Thymus (tissue), 11 donors: Measurements from ENCODE around the gene ATRAID. TPM values are rescaled to one million over a fixed set of nuclear protein-coding genes. Genes with fewer than 3 reads are reported as not detected.

Experiments
- DNase-seq, 9 donors: peaks; one replicate each; pipeline ENCODE4 v3.0.0-alpha.2; 2013; ENCODE audit warnings: low spot score in 9 of 9, low read depth in 6 of 9, missing footprints in 1 of 9
- H3K27ac ChIP-seq, 2 donors: one replicate each; pipeline ENCODE4 v1.5.1; 2013; ENCODE audit warnings: control low read depth in 1 of 2, low read depth in 1 of 2, low read length in 1 of 2, mild to moderate bottlenecking in 1 of 2, moderate library complexity in 1 of 2
- H3K27me3 ChIP-seq, 2 donors: one replicate each; pipeline ENCODE4 v1.5.1; 2013; ENCODE audit warnings: low read length in 1 of 2; ENCODE audit not compliant: control insufficient read depth in 2 of 2, insufficient read depth in 1 of 2
- H3K36me3 ChIP-seq, 2 donors: one replicate each; pipeline ENCODE4 v1.5.1; 2013; ENCODE audit warnings: low read length in 1 of 2, mild to moderate bottlenecking in 1 of 2, moderate library complexity in 1 of 2; ENCODE audit not compliant: control insufficient read depth in 2 of 2, insufficient read depth in 2 of 2
- H3K4me1 ChIP-seq, 2 donors: one replicate each; pipeline ENCODE4 v1.5.1; 2013; ENCODE audit warnings: low read length in 2 of 2; ENCODE audit not compliant: control insufficient read depth in 2 of 2, insufficient read depth in 2 of 2
- H3K4me3 ChIP-seq, 2 donors: one replicate each; pipeline ENCODE4 v1.5.1; 2013; ENCODE audit warnings: low read length in 2 of 2, control low read depth in 1 of 2, mild to moderate bottlenecking in 1 of 2
- H3K9me3 ChIP-seq, 2 donors: one replicate each; pipeline ENCODE4 v1.5.1; 2013; ENCODE audit warnings: low read length in 1 of 2, mild to moderate bottlenecking in 1 of 2; ENCODE audit not compliant: control insufficient read depth in 2 of 2, insufficient read depth in 1 of 2
- WGBS: extraction: QIAGEN DNeasy Blood & Tissue Kit; methylation state at CpG from one replicate; pipeline ENCODE4 v1.1.7; 2013; 5-methylcytosine and 5-hydroxymethylcytosine counted together
- polyA plus RNA-seq: library from polyadenylated mRNA; stranded (reverse); fragments of 200-250 nt; gene quantifications from one replicate; pipeline ENCODE4 v1.2.3, GENCODE V29; 2013
- total RNA-seq: library from RNA; stranded (reverse); fragments of 120-200 nt; gene quantifications from one replicate; pipeline ENCODE4 v1.2.4, GENCODE V29; 2013
- donor health status: healthy.

ATRAID gene
- total and polyA plus RNA-seq, 2 donors, result 109 to 125 TPM

GRCh38 chr2:27222407-27222806 is 10.6 kb downstream of the ATRAID start:
- Histone ChIP-seq H3K27ac (no peak overlapping the region), H3K36me3 (peaks cover 67 to 70% of the 10 kb centered on the region in 2 donors), H3K27me3 (no peaks in the 10 kb centered on the region), H3K4me1 (peaks cover 5 to 10% of the 10 kb centered on the region in 2 donors), H3K4me3 (no peak overlapping the region), H3K9me3 (no peaks in the 10 kb centered on the region)
- WGBS, result 97% methylated on average over 5 of the region's 5 CpGs
- DNase-seq, result no peak

DNA sequence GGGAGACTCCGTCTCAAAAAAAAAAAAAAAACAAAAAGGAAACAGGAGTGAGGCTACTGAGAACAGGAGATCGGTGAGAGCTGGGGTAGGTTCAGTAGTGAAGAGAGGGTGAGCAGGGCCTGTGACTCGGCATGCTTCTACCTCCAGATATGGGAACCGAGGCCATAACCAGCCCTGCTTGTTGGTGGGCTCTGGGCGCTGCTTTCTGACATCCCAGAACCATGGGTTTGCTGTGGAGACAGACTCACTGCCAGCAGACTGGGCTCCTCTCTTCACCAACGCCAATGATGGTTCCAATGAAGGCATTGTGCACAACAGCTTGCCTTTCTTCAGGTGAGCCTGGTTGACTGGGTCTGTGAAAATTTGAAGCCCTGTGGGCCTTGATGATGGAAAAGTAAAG is 11.6 kb downstream of the ATRAID start:
- DNase-seq, result no peak
- Histone ChIP-seq H3K4me3 (no peak overlapping the region), H3K36me3 (peaks cover 67 to 76% of the 10 kb centered on the region in 2 donors), H3K27me3 (no peaks in the 10 kb centered on the region), H3K4me1 (peaks cover 0 to under 1% of the 10 kb centered on the region in 2 donors), H3K9me3 (no peaks in the 10 kb centered on the region), H3K27ac (no peak overlapping the region)
- WGBS, result 98% methylated on average over 6 of the region's 6 CpGs

GRCh38 chr2:27225526-27225925 is 13.7 kb downstream of the ATRAID start:
- H3K27me3 ChIP-seq, result no peaks in the 10 kb centered on the region
- no peak for DNase-seq
- WGBS, result 98% methylated on average over 9 of the region's 9 CpGs
- no peak overlapping the region for H3K27ac ChIP-seq
- H3K4me1 ChIP-seq, result no peaks in the 10 kb centered on the region
- H3K36me3 ChIP-seq, result peaks cover 66 to 75% of the 10 kb centered on the region in 2 donors
- no peaks in the 10 kb centered on the region for H3K9me3 ChIP-seq
- no peak overlapping the region for H3K4me3 ChIP-seq

DNA sequence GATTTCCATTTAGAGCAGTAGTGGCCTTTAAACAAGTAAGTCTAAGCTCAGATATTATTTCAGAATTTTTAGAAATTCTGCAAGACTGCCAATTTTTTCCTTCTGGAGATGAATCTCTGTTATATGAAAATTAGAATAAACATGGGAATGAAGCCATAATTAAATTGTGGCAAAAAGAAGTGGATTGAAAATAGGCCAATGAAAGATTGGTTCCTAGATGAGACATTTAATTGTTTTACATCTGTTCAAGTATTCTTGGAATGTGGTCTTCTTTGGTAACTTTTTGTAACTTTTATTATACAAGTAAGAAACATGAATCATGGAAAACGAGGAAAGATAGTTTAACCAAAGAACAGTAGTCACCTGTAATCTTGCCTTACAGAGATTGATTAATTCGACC is 15.7 kb downstream of the ATRAID start:
- no peaks in the 10 kb centered on the region for H3K27me3 ChIP-seq
- DNase-seq, result no peak
- 97% methylated on average over 2 of the region's 2 CpGs for WGBS
- H3K27ac ChIP-seq, result no peak overlapping the region
- H3K4me3 ChIP-seq, result no peak overlapping the region
- H3K4me1 ChIP-seq, result no peaks in the 10 kb centered on the region
- H3K9me3 ChIP-seq, result no peaks in the 10 kb centered on the region
- peaks cover 72 to 81% of the 10 kb centered on the region in 2 donors for H3K36me3 ChIP-seq

DNA sequence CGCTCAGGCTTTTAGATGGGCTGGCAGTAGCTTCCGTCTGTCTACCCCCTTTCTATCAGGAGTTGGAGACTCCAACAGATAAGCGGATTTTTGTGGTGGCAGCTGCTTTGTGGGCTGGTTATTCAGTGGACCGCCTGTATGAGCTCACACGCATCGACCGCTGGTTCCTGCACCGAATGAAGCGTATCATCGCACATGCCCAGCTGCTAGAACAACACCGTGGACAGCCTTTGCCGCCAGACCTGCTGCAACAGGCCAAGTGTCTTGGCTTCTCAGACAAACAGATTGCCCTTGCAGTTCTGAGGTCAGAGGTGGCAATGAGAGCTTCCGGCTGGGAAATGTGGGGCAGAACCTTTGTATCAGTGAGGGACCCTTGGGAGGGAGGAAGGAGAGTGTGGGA is 20.1 kb downstream of the ATRAID start:
- no peak for DNase-seq
- H3K4me1 ChIP-seq, result no peaks in the 10 kb centered on the region
- no peaks in the 10 kb centered on the region for H3K27me3 ChIP-seq
- H3K4me3 ChIP-seq, result no peak overlapping the region
- 98% methylated on average over 13 of the region's 13 CpGs for WGBS
- no peaks in the 10 kb centered on the region for H3K9me3 ChIP-seq
- no peak overlapping the region for H3K27ac ChIP-seq
- H3K36me3 ChIP-seq, result peaks cover 72 to 85% of the 10 kb centered on the region in 2 donors

GRCh38 chr2:27233341-27233740 is 21.5 kb downstream of the ATRAID start:
- Histone ChIP-seq H3K4me1 (no peaks in the 10 kb centered on the region), H3K27ac (no peak overlapping the region), H3K9me3 (peaks cover 0 to 3% of the 10 kb centered on the region in 2 donors), H3K36me3 (peaks cover 81 to 87% of the 10 kb centered on the region in 2 donors), H3K27me3 (no peaks in the 10 kb centered on the region), H3K4me3 (no peak overlapping the region)
- WGBS, result 98% methylated on average over 14 of the region's 14 CpGs
- DNase-seq, result no peak

GRCh38 chr2:27236136-27236535 is 24.3 kb downstream of the ATRAID start:
- no peaks in the 10 kb centered on the region for H3K4me1 ChIP-seq
- peaks cover 96 to 97% of the 10 kb centered on the region in 2 donors for H3K36me3 ChIP-seq
- no peaks in the 10 kb centered on the region for H3K27me3 ChIP-seq
- H3K9me3 ChIP-seq, result peaks cover 0 to 3% of the 10 kb centered on the region in 2 donors
- DNase-seq, result no peak
- 98% methylated on average over 12 of the region's 12 CpGs for WGBS
- no peak overlapping the region for H3K4me3 ChIP-seq
- no peak overlapping the region for H3K27ac ChIP-seq

GRCh38 chr2:27236626-27237025 is 24.8 kb downstream of the ATRAID start:
- no peaks in the 10 kb centered on the region for H3K27me3 ChIP-seq
- H3K4me3 ChIP-seq, result no peak overlapping the region
- H3K4me1 ChIP-seq, result no peaks in the 10 kb centered on the region
- 99% methylated on average over 3 of the region's 3 CpGs for WGBS
- DNase-seq, result no peak
- no peak overlapping the region for H3K27ac ChIP-seq
- H3K9me3 ChIP-seq, result peaks cover 0 to 3% of the 10 kb centered on the region in 2 donors
- H3K36me3 ChIP-seq, result peaks cover 96 to 97% of the 10 kb centered on the region in 2 donors

DNA sequence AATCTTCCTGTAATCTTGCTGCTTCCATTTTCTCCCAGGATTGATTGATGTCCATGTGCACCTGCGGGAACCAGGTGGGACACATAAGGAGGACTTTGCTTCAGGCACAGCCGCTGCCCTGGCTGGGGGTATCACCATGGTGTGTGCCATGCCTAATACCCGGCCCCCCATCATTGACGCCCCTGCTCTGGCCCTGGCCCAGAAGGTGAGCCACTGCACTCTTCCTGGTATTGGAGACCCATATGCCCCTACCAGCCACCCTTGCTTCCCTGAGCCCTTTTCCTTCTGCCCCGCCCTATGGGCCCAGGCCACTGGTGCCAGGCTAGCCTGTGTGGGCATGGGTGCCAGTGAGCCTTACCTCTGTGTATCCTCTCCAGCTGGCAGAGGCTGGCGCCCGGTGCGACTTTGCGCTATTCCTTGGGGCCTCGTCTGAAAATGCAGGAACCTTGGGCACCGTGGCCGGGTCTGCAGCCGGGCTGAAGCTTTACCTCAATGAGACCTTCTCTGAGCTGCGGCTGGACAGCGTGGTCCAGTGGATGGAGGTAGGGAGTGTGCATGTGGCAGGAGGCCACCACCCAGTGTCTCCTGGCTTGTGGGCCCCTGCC is 25.6 kb downstream of the ATRAID start:
- peaks cover 0 to 3% of the 10 kb centered on the region in 2 donors for H3K9me3 ChIP-seq
- DNase-seq, result no peak
- no peak overlapping the region for H3K4me3 ChIP-seq
- no peaks in the 10 kb centered on the region for H3K4me1 ChIP-seq
- peaks cover 95 to 96% of the 10 kb centered on the region in 2 donors for H3K36me3 ChIP-seq
- 99% methylated on average over 15 of the region's 15 CpGs for WGBS
- H3K27ac ChIP-seq, result no peak overlapping the region
- H3K27me3 ChIP-seq, result no peaks in the 10 kb centered on the region
